ENCODE data around the gene VWA3A.
A peak's percentile ranks its signal among the peaks of the same experiment; 100 is the strongest.

Gene VWA3A

GRCh38 chr16:22073350-22073749, 19.0 kb upstream of the VWA3A start:
- Mint-ChIP-seq H3K27me3 (no peaks in the 10 kb centered on the region), H3K4me3 (no peak overlapping the region), H3K36me3 (ENCODE audit: low read depth) (peaks cover 13% of the 10 kb centered on the region), H3K9me3 (no peaks in the 10 kb centered on the region), H3K4me1 (ENCODE audit: low read depth) (peaks cover 12% of the 10 kb centered on the region), H3K27ac (no peak overlapping the region)
- no peak for DNase-seq

DNA sequence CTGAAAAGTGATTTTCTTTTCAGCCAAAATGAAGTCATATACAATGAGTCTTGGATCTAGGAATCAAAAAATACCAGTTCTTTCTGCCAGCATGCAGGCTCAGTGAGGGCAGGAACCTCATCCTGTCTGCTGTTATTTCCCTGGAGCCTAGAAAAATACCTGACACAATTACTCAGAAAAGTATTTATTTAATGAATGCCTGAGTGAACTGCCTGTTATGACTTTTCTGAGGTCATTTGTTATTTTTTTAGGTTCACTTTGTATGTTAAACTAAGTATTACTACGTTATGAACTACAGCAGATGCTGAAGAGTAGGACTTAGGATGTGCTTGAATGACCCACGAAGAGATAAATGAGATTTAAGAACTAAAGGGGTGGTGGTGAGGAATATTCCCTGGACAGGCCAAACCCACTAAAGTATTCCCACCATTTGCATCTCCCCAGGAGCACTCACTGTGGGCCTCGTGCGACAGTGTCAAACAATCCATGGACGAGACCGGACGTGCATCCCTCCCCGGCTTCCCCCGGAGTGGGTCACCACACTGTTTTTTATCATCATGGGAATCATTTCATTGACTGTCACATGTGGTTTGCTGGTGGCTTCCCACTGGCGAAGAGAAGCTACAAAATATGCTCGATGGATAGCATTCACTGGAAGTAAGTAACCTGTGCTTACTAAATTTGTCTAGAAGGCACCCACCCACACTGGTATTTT, 17.1 kb upstream of the VWA3A start:
- no peak overlapping the region for H3K4me3 Mint-ChIP-seq
- no peaks in the 10 kb centered on the region for H3K27me3 Mint-ChIP-seq
- H3K36me3 Mint-ChIP-seq (ENCODE audit: low read depth) = peaks cover 21% of the 10 kb centered on the region
- H3K27ac Mint-ChIP-seq = peak overlapping the region; percentile 38
- no peaks in the 10 kb centered on the region for H3K9me3 Mint-ChIP-seq
- H3K4me1 Mint-ChIP-seq (ENCODE audit: low read depth) = peaks cover 8% of the 10 kb centered on the region
- no peak for DNase-seq

- Mint-ChIP-seq H3K4me1 (ENCODE audit: low read depth) (peaks cover 8% of the 10 kb centered on the region), H3K27me3 (no peaks in the 10 kb centered on the region), H3K27ac (peak overlapping the region; percentile 38)
Measured at GRCh38 chr16:22075776-22076175, 16.6 kb upstream of the VWA3A start.

GRCh38 chr16:22077700-22078313, 14.5 kb upstream of the VWA3A start:
- no peaks in the 10 kb centered on the region for H3K9me3 Mint-ChIP-seq
- H3K4me3 Mint-ChIP-seq = no peak overlapping the region
- H3K36me3 Mint-ChIP-seq (ENCODE audit: low read depth) = peaks cover 34% of the 10 kb centered on the region
- DNase-seq = peak; percentile 79
- no peaks in the 10 kb centered on the region for H3K27me3 Mint-ChIP-seq
- peaks cover 12% of the 10 kb centered on the region for H3K4me1 Mint-ChIP-seq (ENCODE audit: low read depth)
- no peak overlapping the region for H3K27ac Mint-ChIP-seq

More at GRCh38 chr16:22075776-22076175, 16.6 kb upstream of the VWA3A start:
- Mint-ChIP-seq H3K36me3 (ENCODE audit: low read depth) (peaks cover 21% of the 10 kb centered on the region), H3K4me3 (no peak overlapping the region), H3K9me3 (no peaks in the 10 kb centered on the region)
- DNase-seq = no peak

DNA sequence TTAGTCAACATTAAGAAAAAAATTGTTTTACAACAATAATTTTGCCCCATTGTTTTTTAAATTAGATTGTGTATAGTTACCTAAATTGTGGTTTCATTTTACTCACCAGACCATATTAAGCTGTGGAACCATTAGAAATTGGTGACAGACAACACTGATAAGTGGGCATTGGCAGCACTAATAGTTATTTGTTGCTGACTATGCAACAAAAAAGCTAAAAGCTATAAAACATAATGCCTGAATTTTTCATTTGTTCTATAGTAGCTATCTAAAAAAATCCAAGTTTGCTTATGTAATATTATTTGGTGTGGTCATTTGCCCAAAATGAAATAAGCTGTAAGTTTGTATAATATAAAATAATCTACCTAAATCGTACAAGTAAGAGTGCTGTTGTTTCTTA, 13.7 kb upstream of the VWA3A start:
- Mint-ChIP-seq H3K4me1 (ENCODE audit: low read depth) (peaks cover 12% of the 10 kb centered on the region), H3K27ac (no peak overlapping the region), H3K4me3 (no peak overlapping the region), H3K27me3 (no peaks in the 10 kb centered on the region), H3K36me3 (ENCODE audit: low read depth) (peaks cover 35% of the 10 kb centered on the region), H3K9me3 (no peaks in the 10 kb centered on the region)
- no peak for DNase-seq

- H3K9me3 Mint-ChIP-seq = no peaks in the 10 kb centered on the region
- H3K4me3 Mint-ChIP-seq = no peak overlapping the region
- peaks cover 4% of the 10 kb centered on the region for H3K4me1 Mint-ChIP-seq (ENCODE audit: low read depth)
- peak overlapping the region; percentile 65 for H3K27ac Mint-ChIP-seq
- H3K36me3 Mint-ChIP-seq (ENCODE audit: low read depth) = peaks cover 45% of the 10 kb centered on the region
- no peaks in the 10 kb centered on the region for H3K27me3 Mint-ChIP-seq
- DNase-seq = no peak
Measured at GRCh38 chr16:22081050-22081449, 11.3 kb upstream of the VWA3A start.

DNA sequence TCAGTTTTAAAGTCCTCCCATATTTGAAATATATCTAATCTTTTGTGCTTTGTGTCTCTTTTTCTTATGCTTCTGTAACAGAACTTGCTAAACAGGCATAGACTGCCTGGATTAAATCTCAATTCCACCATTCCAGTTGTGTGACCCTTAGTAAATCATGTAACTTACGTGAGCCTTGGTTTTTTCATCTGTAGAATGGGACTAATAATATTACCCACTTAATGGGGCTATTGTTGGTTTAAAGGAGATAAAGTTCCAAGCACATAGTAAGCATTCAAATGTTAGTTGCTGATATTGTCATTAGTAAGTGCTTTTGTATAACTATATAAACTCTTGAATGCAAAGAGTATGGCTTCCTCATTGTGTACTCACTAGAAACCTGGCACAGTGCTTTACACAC, 5.9 kb upstream of the VWA3A start:
- Mint-ChIP-seq H3K27me3 (no peaks in the 10 kb centered on the region), H3K4me1 (ENCODE audit: low read depth) (no peaks in the 10 kb centered on the region), H3K9me3 (no peaks in the 10 kb centered on the region), H3K4me3 (no peak overlapping the region), H3K36me3 (ENCODE audit: low read depth) (peaks cover 38% of the 10 kb centered on the region), H3K27ac (no peak overlapping the region)
- no peak for DNase-seq

DNA sequence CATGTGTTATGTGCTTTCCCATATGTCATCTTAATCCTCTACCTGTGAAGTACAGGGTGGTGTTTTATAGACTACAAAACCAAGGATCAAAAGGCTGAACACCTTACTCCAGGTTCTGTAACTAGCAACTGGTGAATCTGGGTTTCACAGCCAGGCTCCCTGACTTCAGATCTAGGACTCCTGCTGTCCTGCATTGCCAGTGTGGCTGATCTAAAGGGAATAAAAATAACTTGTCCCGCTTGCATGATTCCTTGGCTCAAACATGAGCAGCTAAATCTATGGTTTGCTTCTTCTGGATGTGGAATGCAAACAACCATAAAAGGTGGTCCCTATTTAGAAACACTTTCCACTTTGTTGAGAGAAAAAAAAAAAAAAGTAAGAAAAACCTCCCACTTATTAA, 3.7 kb upstream of the VWA3A start:
- H3K9me3 Mint-ChIP-seq = no peaks in the 10 kb centered on the region
- no peak for DNase-seq
- no peaks in the 10 kb centered on the region for H3K27me3 Mint-ChIP-seq

DNA sequence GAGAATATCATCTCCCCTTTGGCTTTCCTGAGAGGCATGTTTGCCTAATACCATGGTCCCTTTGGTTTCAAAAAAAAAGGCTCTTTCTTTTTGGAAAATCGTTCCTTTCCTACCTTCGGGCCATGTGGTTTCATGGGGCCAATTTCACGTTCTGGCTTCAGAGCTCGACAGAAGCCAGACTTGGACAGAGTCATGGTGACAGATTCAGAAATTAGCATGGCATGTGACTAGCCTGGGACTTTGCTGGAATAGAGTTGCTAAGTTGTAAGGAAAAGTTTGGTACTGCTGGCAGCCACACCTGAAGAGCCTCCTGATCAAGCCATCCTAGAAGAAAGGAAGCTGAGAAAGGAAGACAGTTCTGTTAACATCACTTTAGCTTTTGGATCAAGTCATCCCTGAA, 2.4 kb upstream of the VWA3A start:
- no peaks in the 10 kb centered on the region for H3K4me1 Mint-ChIP-seq (ENCODE audit: low read depth)
- no peaks in the 10 kb centered on the region for H3K9me3 Mint-ChIP-seq
- peaks cover 22% of the 10 kb centered on the region for H3K36me3 Mint-ChIP-seq (ENCODE audit: low read depth)
- no peak overlapping the region for H3K27ac Mint-ChIP-seq
- no peak overlapping the region for H3K4me3 Mint-ChIP-seq
- H3K27me3 Mint-ChIP-seq = peaks cover 1% of the 10 kb centered on the region
- no peak for DNase-seq

More for the DNA sequence above, 3.7 kb upstream of the VWA3A start:
- Mint-ChIP-seq H3K4me3 (no peak overlapping the region), H3K4me1 (ENCODE audit: low read depth) (no peaks in the 10 kb centered on the region), H3K27ac (no peak overlapping the region), H3K36me3 (ENCODE audit: low read depth) (peaks cover 28% of the 10 kb centered on the region)

DNA sequence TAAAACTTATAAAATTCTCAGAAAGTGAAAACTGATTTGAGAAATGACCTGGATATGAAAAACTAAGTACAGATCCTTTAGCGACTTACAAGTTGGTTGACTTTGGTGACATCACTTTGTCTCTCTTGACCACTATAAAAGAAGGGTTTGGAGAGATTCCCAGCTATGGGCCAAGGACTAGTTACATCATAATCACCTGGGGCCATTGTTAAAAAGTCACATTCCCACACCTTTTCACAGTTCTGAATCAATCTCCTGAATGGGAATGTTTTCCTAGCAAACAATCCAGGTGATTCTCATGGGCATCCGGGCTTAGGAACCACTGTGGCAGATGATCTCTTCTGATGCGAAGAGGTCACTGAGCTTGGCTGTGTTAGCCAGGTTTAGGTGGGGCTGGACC, 620 bp upstream of the VWA3A start:
- no peaks in the 10 kb centered on the region for H3K9me3 Mint-ChIP-seq
- no peak for DNase-seq
- H3K4me3 Mint-ChIP-seq = no peak overlapping the region
- no peak overlapping the region for H3K27ac Mint-ChIP-seq
- H3K36me3 Mint-ChIP-seq (ENCODE audit: low read depth) = peaks cover 9% of the 10 kb centered on the region
- peaks cover 10% of the 10 kb centered on the region for H3K27me3 Mint-ChIP-seq
- no peaks in the 10 kb centered on the region for H3K4me1 Mint-ChIP-seq (ENCODE audit: low read depth)

GRCh38 chr16:22093331-22093730, 990 bp downstream of the VWA3A start:
- H3K9me3 Mint-ChIP-seq = no peaks in the 10 kb centered on the region
- H3K4me3 Mint-ChIP-seq = no peak overlapping the region
- H3K36me3 Mint-ChIP-seq (ENCODE audit: low read depth) = peaks cover 1% of the 10 kb centered on the region
- H3K27me3 Mint-ChIP-seq = peaks cover 15% of the 10 kb centered on the region
- DNase-seq = no peak
- H3K27ac Mint-ChIP-seq = no peak overlapping the region
- no peaks in the 10 kb centered on the region for H3K4me1 Mint-ChIP-seq (ENCODE audit: low read depth)

DNA sequence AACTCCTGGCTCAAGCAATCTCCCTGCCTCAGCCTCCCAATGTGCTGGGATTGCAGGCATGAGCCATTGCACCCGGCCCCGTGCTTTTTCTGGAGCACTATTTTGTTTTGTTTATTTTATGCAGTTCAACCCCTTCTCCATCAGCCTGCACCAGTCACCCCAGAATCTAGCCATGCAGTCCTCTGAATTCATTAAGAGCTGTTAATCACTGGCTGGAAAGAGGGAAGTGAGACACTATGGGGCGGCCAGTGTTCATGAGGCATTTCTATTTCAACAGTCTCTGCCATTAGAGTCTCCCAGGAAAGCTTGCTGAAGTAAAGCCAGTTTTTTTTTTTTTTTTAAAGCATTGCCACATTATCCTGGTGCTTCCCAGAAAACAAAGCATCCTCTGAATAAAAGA, 1.7 kb downstream of the VWA3A start:
- Mint-ChIP-seq H3K27ac (no peak overlapping the region), H3K27me3 (peaks cover 17% of the 10 kb centered on the region), H3K4me3 (no peak overlapping the region), H3K36me3 (ENCODE audit: low read depth) (no peaks in the 10 kb centered on the region), H3K4me1 (ENCODE audit: low read depth) (no peaks in the 10 kb centered on the region), H3K9me3 (no peaks in the 10 kb centered on the region)
- DNase-seq = no peak

GRCh38 chr16:22098405-22099255, 6.3 kb downstream of the VWA3A start:
- H3K36me3 Mint-ChIP-seq (ENCODE audit: low read depth) = no peaks in the 10 kb centered on the region
- no peaks in the 10 kb centered on the region for H3K4me1 Mint-ChIP-seq (ENCODE audit: low read depth)
- peak overlapping the region; percentile 38 for H3K4me3 Mint-ChIP-seq
- no peaks in the 10 kb centered on the region for H3K9me3 Mint-ChIP-seq
- DNase-seq = no peak
- no peak overlapping the region for H3K27ac Mint-ChIP-seq
- peaks cover 17% of the 10 kb centered on the region for H3K27me3 Mint-ChIP-seq

DNA sequence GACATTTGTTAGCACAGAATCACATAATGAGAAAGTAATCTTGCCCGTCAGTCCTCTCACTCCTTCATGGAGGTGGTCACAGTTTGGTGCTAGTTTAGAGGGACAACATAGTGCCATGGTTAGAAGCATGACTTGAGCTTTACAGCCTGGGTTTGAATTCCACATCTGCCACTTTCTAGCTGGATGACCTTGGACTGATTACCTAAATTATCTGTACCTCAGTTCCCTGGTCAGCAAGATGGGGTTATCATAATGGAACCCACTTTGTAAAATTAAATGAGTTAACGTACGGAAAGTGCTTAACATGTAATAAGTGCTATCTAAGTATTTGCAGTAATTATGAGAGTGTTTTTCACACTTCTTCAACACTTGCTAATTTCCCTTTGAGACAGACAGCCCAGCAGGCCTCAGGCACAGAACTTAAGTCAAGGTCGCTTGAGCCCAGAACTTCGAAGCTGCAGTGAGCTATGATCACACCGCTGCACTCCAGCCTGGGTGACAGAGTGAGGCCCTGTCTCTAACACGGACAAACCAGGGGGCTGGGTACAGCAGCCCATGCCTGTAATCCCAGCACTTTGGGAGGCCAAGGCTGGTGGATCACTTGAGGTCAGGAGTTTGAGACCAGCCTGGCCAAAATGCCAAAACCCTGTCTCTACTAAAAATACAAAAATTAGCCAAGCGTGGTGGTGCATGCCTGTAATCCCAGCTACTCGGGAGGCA, 7.1 kb downstream of the VWA3A start:
- no peaks in the 10 kb centered on the region for H3K4me1 Mint-ChIP-seq (ENCODE audit: low read depth)
- DNase-seq = no peak
- H3K27me3 Mint-ChIP-seq = peaks cover 17% of the 10 kb centered on the region
- H3K36me3 Mint-ChIP-seq (ENCODE audit: low read depth) = no peaks in the 10 kb centered on the region
- H3K27ac Mint-ChIP-seq = no peak overlapping the region
- H3K9me3 Mint-ChIP-seq = no peaks in the 10 kb centered on the region
- H3K4me3 Mint-ChIP-seq = no peak overlapping the region
